Lower leg skin (tissue), 4 donors: ENCODE results near the gene MMP20. TPM values are rescaled to one million over a fixed set of nuclear protein-coding genes. Genes with fewer than 3 reads are reported as not detected.

ENCODE experiments used
- DNase-seq, 2 donors: peaks; one replicate each; pipeline ENCODE4 v3.0.0-alpha.2; 2019; ENCODE audit warnings: low spot score in 2 of 2
- H3K4me3 ChIP-seq: fragments of 200-600 bp; sonication (generic); 2 replicates; pipeline ENCODE4 v1.5.1; 2017; ENCODE audit warnings: mild to moderate bottlenecking, low read depth; ENCODE audit not compliant: poor library complexity, severe bottlenecking
- POLR2A ChIP-seq, 2 donors: fragments of 450-650 bp; IDR thresholded peaks; one replicate each; pipeline ENCODE4 v1.6.1; 2016 to 2017; ENCODE audit warnings: antibody characterized with exemption in 2 of 2, mild to moderate bottlenecking in 1 of 2, moderate library complexity in 1 of 2
- WGBS, 2 donors: methylation state at CpG; one replicate each; pipeline ENCODE4 v1.1.5; 2018; 5-methylcytosine and 5-hydroxymethylcytosine counted together
- intact Hi-C: fragments of 100-400 bp; cut with DNase I; formaldehyde crosslinking; loops from one replicate; pipeline ENCODE4 v1.15.0; 2023; ENCODE audit warnings: low total_unique reads
- total RNA-seq, 4 donors: library from RNA; depleted of rRNA; stranded (reverse); fragments of >200 nt; gene quantifications; one replicate each; pipeline ENCODE4 v1.1.0, GENCODE V29; 2016
- TF ChIP-seq, protein P1 (sequence below), 3 donors: fragments of 450-650 bp; IDR thresholded peaks; one replicate each; pipeline ENCODE4 v1.5.1; 2016; ENCODE audit warnings: antibody characterized with exemption in 3 of 3, mild to moderate bottlenecking in 3 of 3, moderate library complexity in 2 of 3

The MMP20 gene
- total RNA-seq, 4 donors from 2014 or later = not detected

DNA sequence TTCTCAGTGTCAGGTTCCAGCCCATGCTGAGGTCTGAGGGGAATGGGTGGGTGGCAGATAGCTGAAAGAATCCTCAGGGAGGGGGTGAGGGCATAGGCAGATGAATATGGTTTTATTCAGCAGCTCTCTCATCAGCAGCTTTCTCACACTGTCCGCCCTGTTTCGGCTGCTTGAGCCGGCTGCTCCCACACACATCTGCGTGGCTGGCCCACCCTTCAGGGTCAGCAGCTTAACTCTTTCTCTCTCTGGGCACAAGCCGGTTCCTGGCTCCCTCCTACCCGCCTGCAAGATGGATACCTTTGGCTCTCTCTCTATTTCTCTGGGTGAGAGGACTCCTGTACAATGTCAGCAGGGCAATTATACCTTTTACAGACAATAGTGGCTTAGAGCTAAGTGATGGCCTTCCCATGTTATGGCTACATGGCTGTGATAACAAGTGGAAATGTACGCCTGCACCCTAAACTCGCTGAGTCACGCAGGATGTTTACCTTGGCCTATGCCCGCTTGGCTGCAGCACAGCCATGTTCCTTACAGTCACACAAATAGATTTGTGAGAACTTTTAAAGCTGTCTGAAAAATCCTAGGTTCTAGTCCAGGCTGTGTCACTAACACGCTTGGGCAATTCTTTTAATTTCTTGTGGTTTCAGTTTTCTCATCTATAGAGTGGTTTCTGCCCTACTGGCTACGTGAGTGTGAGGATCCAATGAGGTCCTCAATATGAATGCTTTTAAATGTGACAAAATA lies 4.1 kb downstream of the MMP20 start:
- no peak overlapping the region for H3K4me3 ChIP-seq
- no peak for TF ChIP-seq POLR2A (IDR thresholded peaks at IDR 0.05)
- TF ChIP-seq, protein P1, sequence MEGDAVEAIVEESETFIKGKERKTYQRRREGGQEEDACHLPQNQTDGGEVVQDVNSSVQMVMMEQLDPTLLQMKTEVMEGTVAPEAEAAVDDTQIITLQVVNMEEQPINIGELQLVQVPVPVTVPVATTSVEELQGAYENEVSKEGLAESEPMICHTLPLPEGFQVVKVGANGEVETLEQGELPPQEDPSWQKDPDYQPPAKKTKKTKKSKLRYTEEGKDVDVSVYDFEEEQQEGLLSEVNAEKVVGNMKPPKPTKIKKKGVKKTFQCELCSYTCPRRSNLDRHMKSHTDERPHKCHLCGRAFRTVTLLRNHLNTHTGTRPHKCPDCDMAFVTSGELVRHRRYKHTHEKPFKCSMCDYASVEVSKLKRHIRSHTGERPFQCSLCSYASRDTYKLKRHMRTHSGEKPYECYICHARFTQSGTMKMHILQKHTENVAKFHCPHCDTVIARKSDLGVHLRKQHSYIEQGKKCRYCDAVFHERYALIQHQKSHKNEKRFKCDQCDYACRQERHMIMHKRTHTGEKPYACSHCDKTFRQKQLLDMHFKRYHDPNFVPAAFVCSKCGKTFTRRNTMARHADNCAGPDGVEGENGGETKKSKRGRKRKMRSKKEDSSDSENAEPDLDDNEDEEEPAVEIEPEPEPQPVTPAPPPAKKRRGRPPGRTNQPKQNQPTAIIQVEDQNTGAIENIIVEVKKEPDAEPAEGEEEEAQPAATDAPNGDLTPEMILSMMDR (IDR thresholded peaks at IDR 0.05) = no peak
- intact Hi-C loops = no loop called here
- no peak for DNase-seq
- WGBS, 2 donors = 75 to 78% methylated on average over 12 of the region's 12 CpGs

DNA sequence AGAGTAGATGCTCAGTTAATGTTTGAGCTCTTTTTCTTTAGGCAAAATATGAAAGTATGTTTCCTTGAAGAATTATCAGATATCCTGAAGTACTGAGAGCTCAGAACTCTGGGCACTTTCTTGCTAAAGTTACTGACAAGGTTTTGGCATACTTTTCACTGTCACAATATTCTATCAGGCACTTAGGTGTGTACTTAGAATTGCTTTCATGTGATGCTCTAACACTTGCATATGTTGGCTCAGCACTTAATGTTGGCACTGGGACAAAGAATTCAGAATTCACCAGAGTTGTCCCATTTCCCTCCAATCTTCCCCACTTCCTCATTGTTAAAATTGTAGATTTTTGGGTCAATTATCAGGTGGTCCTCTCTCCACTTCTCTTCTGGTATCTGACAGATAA lies 5.0 kb downstream of the MMP20 start:
- TF ChIP-seq POLR2A (IDR thresholded peaks at IDR 0.05) = no peak
- TF ChIP-seq, protein P1 (IDR thresholded peaks at IDR 0.05) = no peak
- no peak overlapping the region for H3K4me3 ChIP-seq
- intact Hi-C loops = no loop called here
- no peak for DNase-seq

DNA sequence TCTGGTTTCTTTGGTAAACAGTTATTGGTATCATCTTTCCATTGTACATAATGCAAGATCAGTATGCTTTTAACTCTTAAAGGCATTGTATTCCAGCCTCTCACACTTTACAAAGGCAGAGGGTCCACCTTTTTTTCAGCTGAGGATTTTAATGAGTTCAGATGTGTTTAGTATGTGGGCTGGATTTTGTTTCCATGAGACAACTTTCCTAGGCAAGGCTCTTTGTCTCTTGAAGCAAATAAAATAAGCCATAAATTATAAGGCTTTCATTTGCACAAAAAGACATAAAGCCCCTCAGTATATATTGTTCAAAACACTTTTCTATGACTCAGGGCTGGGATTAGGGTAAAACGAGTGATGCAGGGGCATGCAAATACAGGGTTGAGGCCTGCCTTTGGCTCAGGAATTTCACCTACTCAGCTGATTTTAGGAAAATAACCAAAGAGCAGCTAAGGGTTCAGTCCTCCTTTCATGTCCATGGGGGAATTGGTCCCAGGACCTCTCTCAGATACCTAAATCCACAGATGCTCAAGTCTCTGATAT lies 7.6 kb downstream of the MMP20 start:
- intact Hi-C loops = no loop called here
- no peak for DNase-seq
- no peak overlapping the region for H3K4me3 ChIP-seq
- 48 to 53% methylated on average over 1 of the region's 1 CpG for WGBS, 2 donors
- TF ChIP-seq, protein P1 (IDR thresholded peaks at IDR 0.05) = no peak

DNA sequence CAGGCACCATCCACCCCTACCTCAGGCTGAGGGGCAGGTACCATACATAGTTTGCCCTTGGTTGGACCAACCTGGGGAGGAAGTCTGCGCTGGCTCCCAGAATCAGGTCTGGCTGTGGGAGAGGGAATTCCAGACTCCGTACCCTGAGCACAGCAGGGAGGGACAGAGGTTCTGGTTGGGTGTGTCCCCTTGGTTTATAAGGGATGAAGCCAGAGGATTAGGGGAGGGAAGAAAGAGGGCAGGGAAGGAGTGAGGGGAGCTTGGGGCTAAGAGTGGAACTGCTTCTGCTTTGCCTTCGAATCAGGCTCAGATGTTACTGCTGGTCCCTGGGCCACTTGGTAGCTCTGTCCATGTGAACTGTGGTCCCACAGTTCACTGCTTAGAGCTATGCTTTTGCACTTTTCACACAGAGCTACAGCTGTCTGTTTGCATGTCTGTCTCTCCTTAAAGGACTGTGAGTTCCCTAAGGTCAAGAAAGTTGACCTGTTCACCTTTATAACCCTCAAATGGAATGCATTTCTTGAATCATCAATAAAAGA lies 9.2 kb downstream of the MMP20 start:
- TF ChIP-seq, protein P1 (IDR thresholded peaks at IDR 0.05) = no peak
- no peak for TF ChIP-seq POLR2A (IDR thresholded peaks at IDR 0.05)
- H3K4me3 ChIP-seq = no peak overlapping the region
- intact Hi-C loops = no loop called here
- DNase-seq = no peak
- 76 to 88% methylated on average over 2 to 3 of the region's 3 CpGs for WGBS, 2 donors

DNA sequence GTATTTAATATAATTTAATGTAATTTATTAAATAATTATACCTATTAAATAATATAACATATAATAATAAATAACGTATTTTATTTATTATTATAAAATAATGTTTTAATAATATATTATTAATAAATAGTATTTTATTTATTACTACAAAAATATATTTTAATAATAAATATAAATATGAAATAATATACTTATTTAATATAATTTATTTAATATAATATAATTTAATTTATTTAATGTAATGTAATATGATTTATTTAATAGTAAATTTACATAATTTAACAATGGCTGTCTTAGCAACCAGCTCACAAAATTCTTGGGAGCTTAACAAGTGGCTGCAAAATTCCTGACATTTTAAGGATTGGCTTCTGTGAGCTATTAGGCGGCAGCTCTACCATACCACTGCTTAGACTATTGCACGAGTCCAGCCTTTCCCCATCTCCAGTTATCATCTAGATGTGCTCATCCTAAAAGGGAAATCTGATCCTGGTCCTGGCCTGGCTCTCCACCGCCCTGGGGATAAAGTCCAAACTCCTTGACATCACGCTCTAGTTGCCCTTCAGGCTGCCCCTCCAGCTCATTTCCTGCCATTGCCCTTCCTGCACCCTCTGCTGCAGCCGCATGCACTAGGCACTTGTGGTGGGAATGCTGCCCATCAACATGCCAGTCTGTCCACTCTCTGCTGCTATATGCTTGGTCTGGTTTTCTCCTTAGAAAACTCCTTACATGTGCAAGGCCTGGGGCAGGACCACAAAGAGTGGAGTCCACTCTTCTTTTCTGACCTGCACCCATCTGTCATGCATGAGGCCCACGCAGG lies 9.8 kb downstream of the MMP20 start:
- 83 to 85% methylated on average over 7 of the region's 7 CpGs for WGBS, 2 donors
- H3K4me3 ChIP-seq = no peak overlapping the region
- no peak for TF ChIP-seq POLR2A (IDR thresholded peaks at IDR 0.05)
- TF ChIP-seq, protein P1 (IDR thresholded peaks at IDR 0.05) = peak in 1 of 3 donors; percentile 13
- no peak for DNase-seq
- intact Hi-C loops = no loop called here
